ENCODE data around the gene ANO2.

ANO2 gene

GRCh38 chr12:5756338-5756842 is 188.7 kb downstream of the ANO2 start:
- Mint-ChIP-seq H3K27me3 (ENCODE audit: low read depth, poor library complexity) (peaks cover 20% of the 10 kb centered on the region), H3K36me3 (ENCODE audit: low read depth) (peaks cover 12% of the 10 kb centered on the region), H3K4me1 (peaks cover 6% of the 10 kb centered on the region), H3K9me3 (peaks cover 50% of the 10 kb centered on the region), H3K27ac (no peak overlapping the region), H3K4me3 (no peak overlapping the region)
- no peak for DNase-seq
- TF ChIP-seq, protein P1, sequence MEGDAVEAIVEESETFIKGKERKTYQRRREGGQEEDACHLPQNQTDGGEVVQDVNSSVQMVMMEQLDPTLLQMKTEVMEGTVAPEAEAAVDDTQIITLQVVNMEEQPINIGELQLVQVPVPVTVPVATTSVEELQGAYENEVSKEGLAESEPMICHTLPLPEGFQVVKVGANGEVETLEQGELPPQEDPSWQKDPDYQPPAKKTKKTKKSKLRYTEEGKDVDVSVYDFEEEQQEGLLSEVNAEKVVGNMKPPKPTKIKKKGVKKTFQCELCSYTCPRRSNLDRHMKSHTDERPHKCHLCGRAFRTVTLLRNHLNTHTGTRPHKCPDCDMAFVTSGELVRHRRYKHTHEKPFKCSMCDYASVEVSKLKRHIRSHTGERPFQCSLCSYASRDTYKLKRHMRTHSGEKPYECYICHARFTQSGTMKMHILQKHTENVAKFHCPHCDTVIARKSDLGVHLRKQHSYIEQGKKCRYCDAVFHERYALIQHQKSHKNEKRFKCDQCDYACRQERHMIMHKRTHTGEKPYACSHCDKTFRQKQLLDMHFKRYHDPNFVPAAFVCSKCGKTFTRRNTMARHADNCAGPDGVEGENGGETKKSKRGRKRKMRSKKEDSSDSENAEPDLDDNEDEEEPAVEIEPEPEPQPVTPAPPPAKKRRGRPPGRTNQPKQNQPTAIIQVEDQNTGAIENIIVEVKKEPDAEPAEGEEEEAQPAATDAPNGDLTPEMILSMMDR (IDR thresholded peaks at IDR 0.05) = no peak

DNA sequence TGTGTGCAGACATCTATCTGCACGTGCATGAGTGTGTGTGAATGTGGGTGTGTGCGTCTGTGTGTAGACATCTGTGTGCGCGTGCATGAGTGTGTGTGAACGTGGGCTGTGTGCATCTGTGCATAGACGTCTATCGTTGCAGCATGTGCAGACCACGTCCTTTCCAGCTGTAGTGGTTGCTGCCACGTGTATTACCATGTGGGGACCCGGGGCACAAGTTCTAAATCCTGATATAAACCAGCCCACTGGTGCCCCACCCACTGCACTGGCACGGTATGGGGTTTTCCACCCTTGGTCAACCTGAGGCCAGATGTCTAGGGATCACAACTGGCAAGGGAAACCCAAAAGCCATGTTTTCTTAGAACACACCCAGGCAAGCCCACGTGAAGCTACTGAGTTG is 197.0 kb downstream of the ANO2 start:
- peaks cover 55% of the 10 kb centered on the region for H3K4me1 Mint-ChIP-seq
- no peak overlapping the region for H3K27ac Mint-ChIP-seq
- TF ChIP-seq, protein P1 (IDR thresholded peaks at IDR 0.05) = no peak
- peaks cover 8% of the 10 kb centered on the region for H3K27me3 Mint-ChIP-seq (ENCODE audit: low read depth, poor library complexity)
- no peaks in the 10 kb centered on the region for H3K9me3 Mint-ChIP-seq
- H3K4me3 Mint-ChIP-seq = no peak overlapping the region
- DNase-seq = no peak
- no peaks in the 10 kb centered on the region for H3K36me3 Mint-ChIP-seq (ENCODE audit: low read depth)

DNA sequence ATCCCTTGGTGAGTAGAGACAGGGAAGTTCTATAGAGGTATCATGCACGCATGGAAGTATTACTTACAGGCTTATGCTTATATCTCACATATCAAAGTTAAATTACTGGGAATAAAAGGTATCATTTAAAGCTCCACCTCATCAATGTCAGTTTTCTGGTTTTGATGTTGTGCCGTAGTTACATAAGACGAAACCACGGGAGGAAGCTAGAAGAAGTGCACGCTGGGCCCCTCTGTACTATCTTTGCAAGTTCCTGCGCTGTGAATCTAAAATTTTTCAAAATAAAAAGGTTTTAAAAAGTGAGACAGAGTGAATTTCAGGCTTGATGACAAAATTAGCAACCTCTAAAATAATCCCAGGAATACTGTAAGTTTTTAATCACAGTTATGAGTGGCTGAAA is 198.1 kb downstream of the ANO2 start:
- Mint-ChIP-seq H3K27me3 (ENCODE audit: low read depth, poor library complexity) (peaks cover 13% of the 10 kb centered on the region), H3K4me3 (peak overlapping the region; percentile 8), H3K27ac (no peak overlapping the region), H3K36me3 (ENCODE audit: low read depth) (no peaks in the 10 kb centered on the region), H3K4me1 (peaks cover 66% of the 10 kb centered on the region), H3K9me3 (no peaks in the 10 kb centered on the region)
- no peak for DNase-seq
- TF ChIP-seq, protein P1 (IDR thresholded peaks at IDR 0.05) = no peak

- Mint-ChIP-seq H3K36me3 (ENCODE audit: low read depth) (no peaks in the 10 kb centered on the region), H3K9me3 (no peaks in the 10 kb centered on the region), H3K27ac (peak overlapping the region; percentile 75), H3K4me3 (peak overlapping the region; percentile 8), H3K27me3 (ENCODE audit: low read depth, poor library complexity) (peaks cover 14% of the 10 kb centered on the region), H3K4me1 (peaks cover 72% of the 10 kb centered on the region)
- TF ChIP-seq, protein P1 (IDR thresholded peaks at IDR 0.05) = no peak
- no peak for DNase-seq
Observed at GRCh38 chr12:5746036-5746908, 198.8 kb downstream of the ANO2 start.

- H3K27ac Mint-ChIP-seq = peak overlapping the region; percentile 75
Observed at GRCh38 chr12:5745251-5745888, 199.7 kb downstream of the ANO2 start.

More at GRCh38 chr12:5745251-5745888, 199.7 kb downstream of the ANO2 start:
- Mint-ChIP-seq H3K4me3 (no peak overlapping the region), H3K36me3 (ENCODE audit: low read depth) (no peaks in the 10 kb centered on the region), H3K9me3 (no peaks in the 10 kb centered on the region), H3K27me3 (ENCODE audit: low read depth, poor library complexity) (peaks cover 14% of the 10 kb centered on the region), H3K4me1 (peaks cover 81% of the 10 kb centered on the region)
- TF ChIP-seq, protein P1 (IDR thresholded peaks at IDR 0.05) = peak; percentile 89
- DNase-seq = peak; percentile 85
